Stimulated activated naive B cell treated with anti-CD40 and anti-IgM and Interleukin-4, amounts not matched to agents 10 μg/mL and 1 μg/mL and 100 μg/mL, for 72 hours (primary cell): ENCODE data around the gene PRUNE2.

ENCODE experiments used
- ATAC-seq, 2 donors: fragments of 150-1000 bp; cut with Tn5 transposase; replicated peaks; 2 replicates each; pipeline ENCODE4 v1.10.0; 2021; ENCODE audit warnings: moderate library complexity in 1 of 2
- DNase-seq: peaks from one replicate; pipeline ENCODE4 v3.0.0; 2021
- H3K27ac Mint-ChIP-seq: one replicate; pipeline ENCODE4 v1.8.0; 2022; ENCODE audit warnings: mild to moderate bottlenecking, mixed read lengths
- H3K27me3 Mint-ChIP-seq, 2 donors: one replicate each; pipeline ENCODE4 v1.8.0; 2022; ENCODE audit warnings: mixed read lengths in 2 of 2
- H3K36me3 Mint-ChIP-seq, 2 donors: one replicate each; pipeline ENCODE4 v1.8.0; 2022; ENCODE audit warnings: mixed read lengths in 2 of 2, mild to moderate bottlenecking in 1 of 2
- H3K4me1 Mint-ChIP-seq, 2 donors: one replicate each; pipeline ENCODE4 v1.8.0; 2022; ENCODE audit warnings: mixed read lengths in 2 of 2, mild to moderate bottlenecking in 1 of 2
- H3K4me3 Mint-ChIP-seq, 2 donors: one replicate each; pipeline ENCODE4 v1.8.0; 2022; ENCODE audit warnings: mild to moderate bottlenecking in 2 of 2, mixed read lengths in 2 of 2, moderate library complexity in 1 of 2
- H3K9me3 Mint-ChIP-seq, 2 donors: one replicate each; pipeline ENCODE4 v1.8.0; 2022; ENCODE audit warnings: mixed read lengths in 2 of 2, mild to moderate bottlenecking in 1 of 2

PRUNE2 gene

DNA sequence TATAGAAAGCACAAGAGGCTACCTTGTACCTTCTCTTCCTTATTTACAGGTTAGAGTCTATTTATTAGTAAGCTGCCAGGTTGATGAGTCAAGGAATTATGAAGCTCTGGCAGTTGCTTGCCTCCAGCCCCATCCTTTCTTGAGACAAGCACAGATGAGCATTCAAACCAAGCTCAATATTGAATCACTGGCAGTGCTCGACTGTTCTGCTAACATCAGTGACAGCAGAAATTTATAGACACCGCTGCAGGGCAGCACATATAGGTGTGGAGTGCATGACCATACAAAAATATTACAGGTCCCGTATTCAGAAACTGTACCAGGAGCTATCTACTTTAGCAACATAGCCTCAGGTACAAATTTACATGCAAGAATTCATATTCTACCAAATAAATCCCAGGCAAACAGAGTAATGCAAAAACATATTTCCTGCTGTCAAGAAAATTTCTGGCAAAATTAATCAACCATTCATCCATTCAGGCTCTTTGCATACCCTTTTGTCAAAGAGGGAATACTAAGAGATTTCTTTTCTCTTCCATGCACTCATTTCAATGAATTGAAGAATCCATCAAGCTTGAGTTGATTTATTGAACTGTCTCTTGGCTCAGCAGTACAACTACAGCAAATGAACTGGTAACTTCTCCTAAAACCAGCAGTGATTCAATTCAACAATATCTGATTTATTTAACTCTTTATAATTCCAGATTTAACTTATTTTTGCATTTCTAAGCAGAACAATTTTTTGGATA, 168.6 kb downstream of the PRUNE2 start:
- H3K27ac Mint-ChIP-seq, result no peak overlapping the region
- no peaks in the 10 kb centered on the region for H3K4me1 Mint-ChIP-seq
- H3K4me3 Mint-ChIP-seq, result no peak overlapping the region
- H3K27me3 Mint-ChIP-seq, result peaks cover 0 to 4% of the 10 kb centered on the region in 2 donors
- peaks cover 0 to 1% of the 10 kb centered on the region in 2 donors for H3K36me3 Mint-ChIP-seq
- DNase-seq, result no peak
- peaks cover 2% of the 10 kb centered on the region in 2 donors for H3K9me3 Mint-ChIP-seq
- ATAC-seq, result no peak

DNA sequence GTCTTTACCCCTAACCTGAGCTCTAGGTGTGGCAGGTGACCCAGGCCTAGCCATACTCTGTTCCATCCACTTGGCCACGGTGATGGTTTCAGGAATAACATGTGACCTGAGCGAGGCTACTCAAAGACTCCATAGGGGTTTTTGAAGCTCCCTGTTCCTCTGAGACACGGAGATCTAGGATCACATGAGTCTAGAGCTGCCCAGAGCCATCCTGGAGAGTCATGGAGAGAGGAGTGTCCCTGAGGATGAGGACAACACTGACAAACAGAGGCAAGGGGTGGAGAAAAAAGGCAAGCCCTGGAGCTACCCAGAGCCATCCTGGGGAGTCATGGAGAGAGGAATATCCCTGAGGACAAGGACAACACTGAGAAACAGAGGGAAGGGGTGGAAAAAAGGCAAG, 171.2 kb downstream of the PRUNE2 start:
- Mint-ChIP-seq H3K4me3 (no peak overlapping the region), H3K4me1 (no peaks in the 10 kb centered on the region), H3K36me3 (no peaks in the 10 kb centered on the region), H3K27me3 (peaks cover 0 to 7% of the 10 kb centered on the region in 2 donors), H3K27ac (no peak overlapping the region), H3K9me3 (no peaks in the 10 kb centered on the region)
- no peak for ATAC-seq
- no peak for DNase-seq

DNA sequence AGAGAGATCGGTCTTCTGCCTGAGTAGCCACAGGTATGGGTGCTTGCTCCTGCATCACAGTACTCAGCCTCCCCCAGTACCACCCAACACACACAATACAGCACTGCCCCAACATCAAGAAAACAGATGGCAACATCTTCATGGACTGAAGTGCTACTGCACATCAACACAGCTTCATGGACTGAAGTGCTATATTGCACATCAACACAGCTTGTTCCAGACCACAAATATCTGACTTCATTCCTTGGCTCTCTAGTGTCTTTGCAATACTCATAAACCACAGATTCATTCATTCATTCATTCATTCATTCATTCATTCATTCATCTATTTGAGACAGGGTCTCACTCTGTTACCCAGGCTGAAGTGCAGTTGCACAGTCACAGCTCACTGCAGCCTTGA, 172.8 kb downstream of the PRUNE2 start:
- H3K36me3 Mint-ChIP-seq, result no peaks in the 10 kb centered on the region

DNA sequence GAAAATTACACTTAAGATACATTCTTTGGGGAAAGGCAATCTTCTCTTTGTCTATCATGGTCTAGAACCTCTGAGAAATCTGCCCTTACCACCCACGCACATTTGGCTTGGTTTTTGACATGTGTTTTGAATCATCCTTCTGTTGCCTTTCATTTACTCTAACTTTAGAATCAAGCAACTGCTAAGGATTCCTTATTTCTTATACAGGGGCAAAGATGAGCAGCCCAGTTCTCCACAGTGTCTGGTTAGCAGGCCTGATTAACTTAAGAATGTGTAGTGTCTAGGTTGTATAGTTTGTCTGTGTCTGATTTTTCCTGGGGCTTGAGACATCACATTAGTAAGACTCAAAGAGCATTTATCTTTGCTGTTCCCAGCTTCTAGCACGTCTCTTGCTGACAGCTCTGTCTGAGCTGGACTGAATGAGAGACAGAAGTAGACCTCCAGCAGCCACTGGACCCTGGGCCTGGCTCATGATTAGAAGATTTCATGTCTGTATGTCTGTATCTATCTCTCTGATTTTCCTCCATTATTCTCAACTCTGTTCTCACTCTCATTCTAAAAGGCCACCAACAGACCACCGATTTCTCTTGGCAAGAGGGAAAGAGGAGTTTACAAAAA, 173.5 kb downstream of the PRUNE2 start:
- no peaks in the 10 kb centered on the region for H3K4me1 Mint-ChIP-seq
- peaks cover 0 to 7% of the 10 kb centered on the region in 2 donors for H3K27me3 Mint-ChIP-seq
- no peak overlapping the region for H3K27ac Mint-ChIP-seq
- no peaks in the 10 kb centered on the region for H3K36me3 Mint-ChIP-seq
- ATAC-seq (no peak), DNase-seq (no peak)
- no peaks in the 10 kb centered on the region for H3K9me3 Mint-ChIP-seq
- H3K4me3 Mint-ChIP-seq, result no peak overlapping the region

More for the DNA sequence above, 172.8 kb downstream of the PRUNE2 start:
- ATAC-seq, result no peak
- Mint-ChIP-seq H3K27ac (no peak overlapping the region), H3K4me3 (no peak overlapping the region), H3K27me3 (peaks cover 0 to 7% of the 10 kb centered on the region in 2 donors), H3K4me1 (no peaks in the 10 kb centered on the region), H3K9me3 (no peaks in the 10 kb centered on the region)
- DNase-seq, result no peak

DNA sequence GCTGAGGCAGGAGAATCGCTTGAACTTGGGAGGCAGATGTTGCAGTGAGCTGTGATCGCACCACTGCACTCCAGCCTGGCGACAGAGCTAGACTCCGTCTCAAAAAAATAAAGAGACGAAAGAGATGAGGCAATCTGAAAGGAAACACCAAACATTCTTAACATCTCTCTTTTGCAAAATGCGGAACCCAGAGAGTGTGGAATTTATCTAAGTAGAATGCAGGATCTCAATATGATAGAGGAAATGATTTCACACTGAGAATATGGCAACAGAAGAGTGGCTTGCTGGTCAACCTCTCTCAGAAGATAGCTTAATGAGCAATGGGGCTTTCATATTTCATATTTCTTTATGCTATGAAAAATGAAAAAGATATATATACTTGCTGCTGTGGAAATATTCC, 175.1 kb downstream of the PRUNE2 start:
- H3K9me3 Mint-ChIP-seq, result no peaks in the 10 kb centered on the region
- DNase-seq (no peak), ATAC-seq (no peak)

DNA sequence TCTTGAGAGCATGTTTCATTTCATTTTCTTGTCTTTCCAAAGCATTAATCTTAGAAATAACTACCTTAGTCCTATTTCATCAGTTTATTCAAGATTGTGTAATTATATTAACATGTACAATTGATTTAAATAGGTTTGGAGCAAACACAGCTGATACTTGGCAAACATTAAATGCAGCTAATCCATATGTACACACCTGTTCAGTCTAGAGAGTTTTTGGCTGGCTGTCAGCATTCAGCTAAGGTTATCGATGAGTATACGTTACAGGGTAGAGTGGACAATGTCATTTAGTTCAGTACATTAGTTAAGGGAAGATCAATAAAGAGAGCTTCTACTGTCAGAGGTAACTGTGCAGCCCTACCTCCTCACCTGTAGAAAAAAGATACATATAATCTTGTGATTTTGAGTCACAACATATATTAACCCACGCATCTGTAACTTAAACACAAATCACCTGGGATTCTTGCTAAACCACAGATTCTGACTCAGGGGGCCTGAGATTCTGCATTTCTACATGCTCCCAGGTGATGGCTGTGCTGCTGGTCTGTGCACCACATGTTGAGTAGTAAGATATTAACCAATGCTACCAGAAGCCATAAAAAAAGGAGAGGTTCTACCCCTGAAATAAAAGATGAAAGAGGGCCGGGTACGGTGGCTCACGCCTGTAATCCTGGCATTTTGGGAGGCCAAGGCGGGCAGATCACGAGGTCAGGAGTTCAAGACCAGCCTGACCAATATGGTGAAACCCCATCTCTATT, 175.8 kb downstream of the PRUNE2 start:
- DNase-seq (no peak), ATAC-seq (no peak)
- Mint-ChIP-seq H3K27ac (no peak overlapping the region), H3K9me3 (no peaks in the 10 kb centered on the region), H3K27me3 (peaks cover 11 to 14% of the 10 kb centered on the region in 2 donors), H3K4me1 (no peaks in the 10 kb centered on the region), H3K36me3 (no peaks in the 10 kb centered on the region), H3K4me3 (no peak overlapping the region)

More for the DNA sequence above, 175.1 kb downstream of the PRUNE2 start:
- no peaks in the 10 kb centered on the region for H3K4me1 Mint-ChIP-seq
- H3K4me3 Mint-ChIP-seq, result no peak overlapping the region
- H3K27me3 Mint-ChIP-seq, result peaks cover 4 to 12% of the 10 kb centered on the region in 2 donors
- H3K36me3 Mint-ChIP-seq, result no peaks in the 10 kb centered on the region
- no peak overlapping the region for H3K27ac Mint-ChIP-seq

DNA sequence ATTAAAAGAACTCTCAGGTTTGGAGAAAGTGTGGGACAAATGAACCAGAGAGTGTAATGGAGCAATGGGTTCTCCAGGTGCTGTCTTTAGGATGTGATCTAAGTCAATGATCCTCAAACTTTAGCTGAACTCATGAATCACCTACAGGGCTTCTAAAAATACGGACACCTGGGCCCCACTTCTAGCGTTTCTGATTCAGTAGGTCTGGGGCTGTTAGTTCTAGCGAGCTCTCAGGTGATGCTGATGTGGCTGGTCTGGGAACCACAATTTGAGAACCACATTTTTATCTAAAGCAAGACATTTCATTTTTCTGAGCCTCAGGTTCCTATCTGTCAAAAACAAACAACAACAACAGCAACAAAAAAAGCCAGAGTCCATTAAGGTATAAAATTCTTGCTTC, 176.8 kb downstream of the PRUNE2 start:
- ATAC-seq, result no peak
- H3K27ac Mint-ChIP-seq, result no peak overlapping the region
- no peaks in the 10 kb centered on the region for H3K4me1 Mint-ChIP-seq
- H3K27me3 Mint-ChIP-seq, result peaks cover 13 to 14% of the 10 kb centered on the region in 2 donors
- H3K4me3 Mint-ChIP-seq, result no peak overlapping the region
- no peaks in the 10 kb centered on the region for H3K36me3 Mint-ChIP-seq
- H3K9me3 Mint-ChIP-seq, result no peaks in the 10 kb centered on the region
- DNase-seq, result no peak

DNA sequence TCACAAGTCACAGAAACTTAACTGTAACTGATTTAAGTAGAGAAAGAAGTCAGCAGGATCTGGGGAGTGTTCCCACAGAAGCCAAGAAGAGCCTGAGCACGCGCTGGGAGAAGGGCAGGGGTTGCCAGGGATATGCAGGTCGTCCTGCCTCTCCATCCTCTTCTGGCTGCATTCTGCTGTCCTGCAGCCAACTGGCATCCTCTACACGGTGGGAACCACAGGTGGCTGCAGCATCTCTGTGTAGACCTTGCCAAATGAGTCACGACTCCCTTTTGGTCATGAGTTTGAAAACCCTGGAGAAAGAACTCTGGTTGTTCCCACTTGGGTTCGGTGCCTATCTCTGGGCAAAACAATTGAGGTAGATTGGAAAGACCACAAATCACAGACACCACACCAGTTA, 180.0 kb downstream of the PRUNE2 start:
- ATAC-seq (peak in 1 of 2 donors; percentile 12), DNase-seq (no peak)
- no peaks in the 10 kb centered on the region for H3K9me3 Mint-ChIP-seq
- H3K27me3 Mint-ChIP-seq, result peaks cover 13 to 14% of the 10 kb centered on the region in 2 donors
- no peaks in the 10 kb centered on the region for H3K36me3 Mint-ChIP-seq
- H3K4me1 Mint-ChIP-seq, result no peaks in the 10 kb centered on the region
- H3K4me3 Mint-ChIP-seq, result no peak overlapping the region
- H3K27ac Mint-ChIP-seq, result no peak overlapping the region

DNA sequence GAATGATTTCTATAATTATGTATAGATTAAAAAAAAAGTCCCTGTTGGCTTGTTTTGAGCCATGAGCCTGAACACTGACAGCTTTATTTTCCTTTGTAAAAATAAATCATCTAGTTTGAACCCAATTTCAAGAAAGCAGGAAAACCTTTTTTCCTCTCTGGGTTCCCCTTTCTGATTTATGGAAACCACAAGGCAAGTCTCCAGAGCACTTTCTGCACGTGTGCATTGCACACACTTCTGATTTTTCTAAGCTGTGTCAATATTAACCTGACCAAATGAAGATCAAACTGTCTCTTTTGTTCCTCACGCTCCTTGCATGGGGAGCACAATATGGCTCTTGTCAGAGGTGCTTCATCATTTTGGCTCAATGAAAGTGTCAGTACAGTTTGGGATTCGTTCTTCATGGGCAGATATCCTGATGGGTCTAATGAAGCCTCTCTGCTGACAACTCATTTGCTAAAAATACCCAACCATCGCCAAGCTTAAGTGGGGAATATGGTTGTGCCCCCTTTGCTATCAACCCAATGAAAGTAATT, 180.8 kb downstream of the PRUNE2 start:
- Mint-ChIP-seq H3K27me3 (peaks cover 8 to 13% of the 10 kb centered on the region in 2 donors), H3K9me3 (no peaks in the 10 kb centered on the region), H3K4me3 (no peak overlapping the region), H3K4me1 (no peaks in the 10 kb centered on the region), H3K36me3 (no peaks in the 10 kb centered on the region), H3K27ac (no peak overlapping the region)
- ATAC-seq (no peak), DNase-seq (no peak)

DNA sequence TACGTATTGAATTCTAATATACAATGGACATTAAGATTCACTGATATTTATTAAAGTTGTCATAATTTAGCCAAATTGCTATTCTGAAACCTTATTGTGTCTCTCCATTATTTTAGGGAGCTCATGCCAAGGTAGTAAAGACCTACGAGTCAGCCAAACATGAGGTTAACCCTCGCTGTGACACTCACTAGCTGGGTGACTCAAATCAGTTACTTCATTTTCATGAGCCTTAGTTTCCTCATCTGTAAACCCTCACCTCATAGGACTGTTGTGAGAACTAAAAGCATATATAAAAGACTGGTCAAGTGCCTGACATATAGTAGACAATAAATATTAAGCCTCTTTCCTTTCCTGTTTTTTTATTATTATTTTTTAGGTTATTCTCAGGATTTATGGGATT, 185.7 kb downstream of the PRUNE2 start:
- no peak for DNase-seq

DNA sequence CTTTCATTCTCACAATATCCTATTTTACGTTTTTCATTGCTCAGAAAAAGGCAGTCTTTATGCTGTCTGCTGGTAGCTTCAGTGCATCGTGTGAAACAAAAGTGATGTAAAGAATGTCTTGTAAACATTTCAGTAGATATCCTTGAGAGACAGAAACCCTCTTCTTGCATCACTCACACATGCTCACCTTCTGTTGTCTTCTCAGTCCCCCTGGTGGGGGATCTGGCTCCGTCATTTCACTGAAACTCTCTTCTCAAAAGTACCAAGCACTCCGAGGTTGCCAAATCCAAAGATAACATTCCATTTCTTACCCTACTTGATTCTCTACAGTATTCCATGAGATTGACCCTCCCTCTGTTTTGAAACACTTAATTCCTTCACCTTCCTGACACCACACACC, 187.7 kb downstream of the PRUNE2 start:
- Mint-ChIP-seq H3K36me3 (no peaks in the 10 kb centered on the region), H3K4me1 (no peaks in the 10 kb centered on the region), H3K27ac (no peak overlapping the region), H3K27me3 (peaks cover 12 to 13% of the 10 kb centered on the region in 2 donors), H3K9me3 (no peaks in the 10 kb centered on the region), H3K4me3 (no peak overlapping the region)
- ATAC-seq, result no peak
- no peak for DNase-seq

More for the DNA sequence above, 185.7 kb downstream of the PRUNE2 start:
- Mint-ChIP-seq H3K27ac (no peak overlapping the region), H3K27me3 (peaks cover 12 to 16% of the 10 kb centered on the region in 2 donors), H3K9me3 (no peaks in the 10 kb centered on the region), H3K4me1 (no peaks in the 10 kb centered on the region), H3K36me3 (no peaks in the 10 kb centered on the region), H3K4me3 (no peak overlapping the region)
- no peak for ATAC-seq

DNA sequence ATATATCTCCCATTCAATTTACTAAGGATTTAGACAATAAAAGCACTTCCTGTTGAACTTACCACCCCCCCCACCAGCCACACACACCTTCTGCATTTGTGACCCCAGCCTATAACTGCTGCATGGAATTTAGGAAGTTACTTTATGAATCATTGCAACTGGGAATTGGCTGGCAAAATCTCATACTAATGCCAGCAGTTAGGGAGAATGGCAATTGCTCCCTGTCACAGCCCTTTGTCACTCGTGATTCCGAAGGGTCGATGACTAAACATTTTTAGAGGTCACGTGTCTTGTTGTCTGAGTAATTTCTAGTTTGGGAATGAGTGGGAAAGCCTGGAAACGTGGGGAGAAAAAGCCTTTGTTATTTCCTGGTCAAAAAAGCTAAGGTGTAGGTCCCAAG, 188.3 kb downstream of the PRUNE2 start:
- no peak for DNase-seq
- H3K4me1 Mint-ChIP-seq, result no peaks in the 10 kb centered on the region
- no peaks in the 10 kb centered on the region for H3K36me3 Mint-ChIP-seq
- no peaks in the 10 kb centered on the region for H3K9me3 Mint-ChIP-seq
- ATAC-seq, result no peak
- H3K27ac Mint-ChIP-seq, result no peak overlapping the region
- H3K4me3 Mint-ChIP-seq, result no peak overlapping the region
- H3K27me3 Mint-ChIP-seq, result peaks cover 13 to 14% of the 10 kb centered on the region in 2 donors

DNA sequence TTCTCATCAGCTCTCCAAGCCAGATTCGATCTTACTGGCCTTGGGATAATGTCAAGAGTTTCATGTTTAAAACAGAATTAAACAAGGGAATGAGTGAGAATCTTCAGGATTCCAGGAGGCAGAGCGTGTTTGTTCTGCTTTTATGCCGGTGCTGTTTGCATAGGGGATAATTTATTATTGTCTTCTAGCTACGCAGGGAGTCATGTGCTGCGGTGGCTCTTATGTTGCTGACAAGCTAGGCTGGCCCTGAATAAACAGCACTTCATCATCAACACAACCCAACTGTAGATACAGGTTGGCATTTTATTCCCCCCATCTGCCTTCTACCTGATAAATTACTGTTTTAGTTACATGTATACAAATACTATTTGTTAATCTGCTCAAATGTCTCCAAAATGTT, 188.7 kb downstream of the PRUNE2 start:
- Mint-ChIP-seq H3K4me3 (no peak overlapping the region), H3K27me3 (peaks cover 13 to 17% of the 10 kb centered on the region in 2 donors), H3K9me3 (no peaks in the 10 kb centered on the region), H3K36me3 (no peaks in the 10 kb centered on the region), H3K27ac (no peak overlapping the region), H3K4me1 (no peaks in the 10 kb centered on the region)
- no peak for ATAC-seq
- no peak for DNase-seq

DNA sequence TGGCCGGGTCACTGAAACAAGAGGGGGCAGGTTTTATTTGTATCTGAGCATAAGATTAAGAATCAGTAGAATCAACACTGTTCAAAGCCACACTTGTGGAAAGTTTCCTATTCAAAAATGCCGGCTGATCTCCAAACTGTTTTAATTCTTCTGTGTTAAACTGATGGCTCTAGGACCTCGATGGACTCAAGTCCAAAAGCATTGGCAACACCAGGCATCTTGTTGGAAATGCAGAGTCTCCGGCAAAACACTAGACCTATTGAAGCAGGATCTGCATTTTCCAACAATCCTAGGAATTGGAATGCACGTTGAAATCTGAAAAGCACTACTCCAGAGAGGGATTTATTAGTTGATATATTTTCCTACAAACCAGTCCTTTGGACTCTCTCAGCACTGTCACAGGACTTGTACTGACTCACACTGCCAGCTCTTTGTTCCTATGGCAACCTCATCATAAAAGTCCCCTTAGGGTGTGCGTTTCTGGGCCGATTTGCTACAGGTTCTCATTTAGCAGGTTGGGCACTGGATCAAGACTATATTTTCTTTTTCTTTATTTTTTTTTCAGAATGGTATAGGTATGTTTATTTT, 189.7 kb downstream of the PRUNE2 start:
- no peak for DNase-seq
- Mint-ChIP-seq H3K4me3 (no peak overlapping the region), H3K27me3 (peaks cover 13 to 17% of the 10 kb centered on the region in 2 donors), H3K27ac (no peak overlapping the region), H3K4me1 (no peaks in the 10 kb centered on the region), H3K36me3 (no peaks in the 10 kb centered on the region), H3K9me3 (no peaks in the 10 kb centered on the region)
- no peak for ATAC-seq
